ENCODE data around the gene PIP5K1B.

Gene PIP5K1B

DNA sequence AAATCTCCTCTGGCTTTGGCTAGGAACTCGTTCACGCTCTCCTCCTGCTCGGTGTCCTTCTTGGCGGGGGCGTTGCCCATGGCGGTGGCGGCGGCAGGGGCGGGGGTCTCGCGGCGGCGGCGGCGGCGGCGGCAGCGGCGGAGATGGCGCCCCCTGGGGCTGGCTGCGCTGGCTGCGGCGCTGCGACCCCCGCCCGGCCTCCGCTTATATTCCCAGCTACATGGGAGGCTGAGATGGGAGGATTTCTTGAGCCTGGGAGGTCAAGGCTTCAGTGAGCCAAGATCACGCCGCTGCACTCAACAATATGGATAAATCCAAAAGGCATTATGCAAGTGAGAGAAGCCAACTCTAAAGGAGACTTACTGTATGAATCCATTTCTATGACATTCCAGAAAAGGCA is 309.0 kb downstream of the PIP5K1B start, which contains the start of gene PRKACG:
PRKACG (minus strand) TSS at position 101 of the 400 bp plus-strand sequence; CDS start at position 80, 21 bp downstream.
- Histone ChIP-seq H3F3A (ENCODE audit: low read depth) (no peaks in the 10 kb centered on the region), H3K9ac (ENCODE audit: low read depth, low read length, poor library complexity, severe bottlenecking) (peak within 1 kb of the TSS; percentile 51), H3K9me3 (ENCODE audit: insufficient read depth, low read depth, low read length) (no peaks in the 10 kb centered on the region), H2AFZ (ENCODE audit: low read length) (no peak within 1 kb of the TSS), H3K9me2 (replicated peaks; ENCODE audit: low read depth, low read length) (no peaks in the 10 kb centered on the region), H3K36me3 (ENCODE audit: insufficient read depth, low read length) (no peaks in the 10 kb centered on the region), H3K27me3 (ENCODE audit: insufficient read depth, low read length, poor library complexity, severe bottlenecking) (no peaks in the 10 kb centered on the region), H3K4me1 (ENCODE audit: insufficient read depth, low read length, poor library complexity, severe bottlenecking) (peaks cover 22% of the 10 kb centered on the region), H3K4me2 (ENCODE audit: low read depth, low read length, poor library complexity, severe bottlenecking) (peak within 1 kb of the TSS; percentile 39), H3K79me2 (ENCODE audit: insufficient read depth, low read length) (no peaks in the 10 kb centered on the region), H4K20me1 (ENCODE audit: insufficient read depth, low read length, poor library complexity, severe bottlenecking) (no peaks in the 10 kb centered on the region), H3K4me3 (ENCODE audit: low read length, poor library complexity, severe bottlenecking) (no peak within 1 kb of the TSS)
- TF ChIP-seq, protein P1, sequence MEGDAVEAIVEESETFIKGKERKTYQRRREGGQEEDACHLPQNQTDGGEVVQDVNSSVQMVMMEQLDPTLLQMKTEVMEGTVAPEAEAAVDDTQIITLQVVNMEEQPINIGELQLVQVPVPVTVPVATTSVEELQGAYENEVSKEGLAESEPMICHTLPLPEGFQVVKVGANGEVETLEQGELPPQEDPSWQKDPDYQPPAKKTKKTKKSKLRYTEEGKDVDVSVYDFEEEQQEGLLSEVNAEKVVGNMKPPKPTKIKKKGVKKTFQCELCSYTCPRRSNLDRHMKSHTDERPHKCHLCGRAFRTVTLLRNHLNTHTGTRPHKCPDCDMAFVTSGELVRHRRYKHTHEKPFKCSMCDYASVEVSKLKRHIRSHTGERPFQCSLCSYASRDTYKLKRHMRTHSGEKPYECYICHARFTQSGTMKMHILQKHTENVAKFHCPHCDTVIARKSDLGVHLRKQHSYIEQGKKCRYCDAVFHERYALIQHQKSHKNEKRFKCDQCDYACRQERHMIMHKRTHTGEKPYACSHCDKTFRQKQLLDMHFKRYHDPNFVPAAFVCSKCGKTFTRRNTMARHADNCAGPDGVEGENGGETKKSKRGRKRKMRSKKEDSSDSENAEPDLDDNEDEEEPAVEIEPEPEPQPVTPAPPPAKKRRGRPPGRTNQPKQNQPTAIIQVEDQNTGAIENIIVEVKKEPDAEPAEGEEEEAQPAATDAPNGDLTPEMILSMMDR (conservative IDR thresholded peaks at IDR 0.05; ENCODE audit: low read length) = no peak
- TF ChIP-seq EZH2phosphoT487 (IDR thresholded peaks at IDR 0.05; ENCODE audit: borderline replicate concordance) = no peak

DNA sequence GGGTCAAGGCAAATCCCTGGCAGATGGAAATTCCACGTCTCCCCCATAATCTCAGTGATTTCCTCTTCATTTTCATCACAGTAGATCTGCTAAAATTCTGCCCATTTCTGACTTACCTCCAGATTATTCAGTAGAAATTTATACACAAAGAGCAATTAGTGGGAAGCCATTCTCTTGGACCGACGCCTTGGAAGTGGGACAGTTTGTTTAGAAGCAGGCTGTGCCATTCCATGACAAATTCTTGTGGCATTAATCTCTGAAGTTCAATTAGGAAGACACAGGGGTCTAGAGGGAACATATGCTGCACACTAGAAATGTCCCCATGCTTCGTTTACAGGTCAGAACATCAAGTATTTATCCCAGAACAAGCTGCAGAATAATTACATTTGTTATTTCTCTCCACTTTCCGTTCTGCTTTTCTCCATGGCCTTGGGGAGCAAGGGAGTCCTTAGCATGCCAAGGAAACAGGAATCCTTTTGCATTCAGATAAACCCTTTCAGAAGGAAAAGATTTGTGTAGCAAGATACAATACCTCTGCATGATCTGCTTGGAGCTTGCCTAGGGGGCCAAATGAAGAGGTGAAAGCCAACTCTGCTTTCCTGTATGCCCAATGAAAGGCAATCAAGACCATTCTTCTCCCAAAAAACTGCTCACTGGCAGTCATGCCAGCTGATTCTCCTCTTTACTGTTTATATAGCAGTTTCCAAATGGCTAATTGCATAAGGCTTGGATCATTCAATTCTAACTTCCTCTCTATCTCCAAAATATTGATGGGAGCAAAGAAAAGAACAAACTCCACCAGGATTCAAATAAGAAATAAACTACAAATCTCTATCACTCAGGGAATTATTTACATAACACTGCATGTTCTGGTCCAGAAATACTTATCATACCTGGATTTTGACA is 311.4 kb downstream of the PIP5K1B start:
- TF ChIP-seq EZH2phosphoT487 (IDR thresholded peaks at IDR 0.05; ENCODE audit: borderline replicate concordance) = no peak
- TF ChIP-seq, protein P1 (conservative IDR thresholded peaks at IDR 0.05; ENCODE audit: low read length) = no peak

DNA sequence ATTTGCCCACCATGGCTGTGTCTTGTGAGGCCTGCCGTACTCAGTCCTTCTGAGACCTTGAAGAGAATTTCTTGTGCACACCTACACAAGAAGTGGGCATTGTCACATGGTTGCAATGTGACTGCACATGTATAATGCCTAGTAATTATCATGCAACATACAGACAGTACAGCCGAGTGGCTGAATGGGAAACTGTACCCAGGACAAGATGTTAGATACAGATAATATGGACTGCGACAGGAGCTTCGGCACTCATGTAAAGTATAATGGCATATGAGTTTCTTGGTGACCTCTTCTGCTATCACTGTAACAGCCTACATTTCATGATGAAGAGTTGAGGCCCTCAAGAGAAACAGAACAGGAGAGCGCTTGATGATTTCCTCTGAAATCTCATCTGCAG is 313.7 kb downstream of the PIP5K1B start:
- H3K36me3 ChIP-seq (ENCODE audit: insufficient read depth, low read length) = no peaks in the 10 kb centered on the region
- no peaks in the 10 kb centered on the region for H4K20me1 ChIP-seq (ENCODE audit: insufficient read depth, low read length, poor library complexity, severe bottlenecking)
- H3K27me3 ChIP-seq (ENCODE audit: insufficient read depth, low read length, poor library complexity, severe bottlenecking) = no peaks in the 10 kb centered on the region
- no peaks in the 10 kb centered on the region for H3K9me3 ChIP-seq (ENCODE audit: insufficient read depth, low read depth, low read length)
- H3K9ac ChIP-seq (ENCODE audit: low read depth, low read length, poor library complexity, severe bottlenecking) = peak overlapping the region; percentile 73
- H3K4me1 ChIP-seq (ENCODE audit: insufficient read depth, low read length, poor library complexity, severe bottlenecking) = peaks cover 56% of the 10 kb centered on the region
- H3K9me2 ChIP-seq (replicated peaks; ENCODE audit: low read depth, low read length) = no peaks in the 10 kb centered on the region
- H2AFZ ChIP-seq (ENCODE audit: low read length) = no peak overlapping the region; the same call in 1 of the 2 replicates
- H3K79me2 ChIP-seq (ENCODE audit: insufficient read depth, low read length) = no peaks in the 10 kb centered on the region
- TF ChIP-seq EZH2phosphoT487 (IDR thresholded peaks at IDR 0.05; ENCODE audit: borderline replicate concordance) = no peak
- TF ChIP-seq, protein P1 (conservative IDR thresholded peaks at IDR 0.05; ENCODE audit: low read length) = peak; percentile 53
- no peak overlapping the region for H3K4me3 ChIP-seq (ENCODE audit: low read length, poor library complexity, severe bottlenecking)
- H3F3A ChIP-seq (ENCODE audit: low read depth) = peaks cover 2% of the 10 kb centered on the region; the same call in 1 of the 2 replicates
- peak overlapping the region; percentile 74 for H3K4me2 ChIP-seq (ENCODE audit: low read depth, low read length, poor library complexity, severe bottlenecking)

More for the DNA sequence above, 311.4 kb downstream of the PIP5K1B start:
- Histone ChIP-seq H3K79me2 (ENCODE audit: insufficient read depth, low read length) (no peaks in the 10 kb centered on the region), H3F3A (ENCODE audit: low read depth) (peaks cover 2% of the 10 kb centered on the region; the same call in 1 of the 2 replicates), H3K9ac (ENCODE audit: low read depth, low read length, poor library complexity, severe bottlenecking) (no peak overlapping the region), H3K9me2 (replicated peaks; ENCODE audit: low read depth, low read length) (no peaks in the 10 kb centered on the region), H3K36me3 (ENCODE audit: insufficient read depth, low read length) (no peaks in the 10 kb centered on the region), H3K4me3 (ENCODE audit: low read length, poor library complexity, severe bottlenecking) (no peak overlapping the region), H4K20me1 (ENCODE audit: insufficient read depth, low read length, poor library complexity, severe bottlenecking) (no peaks in the 10 kb centered on the region), H3K27me3 (ENCODE audit: insufficient read depth, low read length, poor library complexity, severe bottlenecking) (no peaks in the 10 kb centered on the region), H3K9me3 (ENCODE audit: insufficient read depth, low read depth, low read length) (no peaks in the 10 kb centered on the region), H3K4me1 (ENCODE audit: insufficient read depth, low read length, poor library complexity, severe bottlenecking) (peaks cover 45% of the 10 kb centered on the region), H2AFZ (ENCODE audit: low read length) (0 out of 2 replicates have a peak overlapping the region, but pooled peaks have one; percentile 17), H3K4me2 (ENCODE audit: low read depth, low read length, poor library complexity, severe bottlenecking) (no peak overlapping the region)

Data from Loucy (cell line).